ENCODE results near the gene MOV10L1. TPM values are rescaled to one million over a fixed set of nuclear protein-coding genes. Genes with fewer than 3 reads are reported as not detected.

MOV10L1 gene
- total RNA-seq, 1 donor from 2014 or later, result not detected

DNA sequence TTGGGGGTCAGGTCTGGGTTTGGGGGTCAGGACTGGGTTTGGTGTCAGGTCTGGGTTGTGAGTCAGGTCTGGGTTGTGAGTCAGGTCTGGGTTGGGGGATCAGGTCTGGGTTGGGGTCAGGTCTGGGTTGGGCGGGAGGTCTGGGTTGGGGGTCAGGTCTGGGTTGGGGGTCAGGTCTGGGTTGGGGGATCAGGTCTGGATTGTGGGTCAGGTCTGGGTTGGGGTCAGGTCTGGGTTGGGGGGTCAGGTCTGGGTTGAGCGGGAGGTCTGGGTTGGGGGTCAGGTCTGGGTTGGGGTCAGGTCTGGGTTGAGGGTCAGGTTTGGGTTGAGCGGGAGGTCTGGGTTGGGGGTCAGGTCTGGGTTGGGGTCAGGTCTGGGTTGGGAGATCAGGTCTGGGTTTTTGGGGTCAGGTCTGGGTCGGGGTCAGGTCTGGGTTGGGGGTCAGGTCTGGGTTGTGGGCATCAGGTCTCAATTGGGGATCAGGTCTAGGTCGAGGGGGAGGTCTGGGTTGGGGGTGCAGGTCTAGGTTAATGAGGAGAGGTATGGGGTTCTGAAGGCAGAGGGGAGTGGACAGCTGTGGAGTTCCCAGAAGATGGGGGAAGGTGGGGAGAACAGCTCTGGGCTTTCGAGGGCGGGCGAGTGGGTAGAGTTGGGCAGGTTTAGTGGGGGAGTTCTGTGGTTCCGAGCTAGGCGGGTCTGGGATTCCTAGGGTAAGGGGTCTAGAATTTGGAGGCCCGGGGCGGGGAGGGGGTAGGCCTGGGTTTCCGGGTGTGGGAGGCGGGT is 32.3 kb upstream of the MOV10L1 start:
- H3K27ac ChIP-seq, result no peak overlapping the region
- TF ChIP-seq, protein P1, sequence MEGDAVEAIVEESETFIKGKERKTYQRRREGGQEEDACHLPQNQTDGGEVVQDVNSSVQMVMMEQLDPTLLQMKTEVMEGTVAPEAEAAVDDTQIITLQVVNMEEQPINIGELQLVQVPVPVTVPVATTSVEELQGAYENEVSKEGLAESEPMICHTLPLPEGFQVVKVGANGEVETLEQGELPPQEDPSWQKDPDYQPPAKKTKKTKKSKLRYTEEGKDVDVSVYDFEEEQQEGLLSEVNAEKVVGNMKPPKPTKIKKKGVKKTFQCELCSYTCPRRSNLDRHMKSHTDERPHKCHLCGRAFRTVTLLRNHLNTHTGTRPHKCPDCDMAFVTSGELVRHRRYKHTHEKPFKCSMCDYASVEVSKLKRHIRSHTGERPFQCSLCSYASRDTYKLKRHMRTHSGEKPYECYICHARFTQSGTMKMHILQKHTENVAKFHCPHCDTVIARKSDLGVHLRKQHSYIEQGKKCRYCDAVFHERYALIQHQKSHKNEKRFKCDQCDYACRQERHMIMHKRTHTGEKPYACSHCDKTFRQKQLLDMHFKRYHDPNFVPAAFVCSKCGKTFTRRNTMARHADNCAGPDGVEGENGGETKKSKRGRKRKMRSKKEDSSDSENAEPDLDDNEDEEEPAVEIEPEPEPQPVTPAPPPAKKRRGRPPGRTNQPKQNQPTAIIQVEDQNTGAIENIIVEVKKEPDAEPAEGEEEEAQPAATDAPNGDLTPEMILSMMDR (IDR thresholded peaks at IDR 0.05), result no peak
- H3K4me3 ChIP-seq, result no peak overlapping the region
- H3K27me3 ChIP-seq, result peaks cover 10% of the 10 kb centered on the region
- DNase-seq (ENCODE audit: low spot score in 2 of 2), result no peak
- H3K36me3 ChIP-seq, result no peaks in the 10 kb centered on the region
- peaks cover 0 to 8% of the 10 kb centered on the region in 2 donors for H3K9me3 ChIP-seq
- peaks cover 0 to 11% of the 10 kb centered on the region in 2 donors for H3K4me1 ChIP-seq
- intact Hi-C loops (cut with DNase I), result no loop called here

DNA sequence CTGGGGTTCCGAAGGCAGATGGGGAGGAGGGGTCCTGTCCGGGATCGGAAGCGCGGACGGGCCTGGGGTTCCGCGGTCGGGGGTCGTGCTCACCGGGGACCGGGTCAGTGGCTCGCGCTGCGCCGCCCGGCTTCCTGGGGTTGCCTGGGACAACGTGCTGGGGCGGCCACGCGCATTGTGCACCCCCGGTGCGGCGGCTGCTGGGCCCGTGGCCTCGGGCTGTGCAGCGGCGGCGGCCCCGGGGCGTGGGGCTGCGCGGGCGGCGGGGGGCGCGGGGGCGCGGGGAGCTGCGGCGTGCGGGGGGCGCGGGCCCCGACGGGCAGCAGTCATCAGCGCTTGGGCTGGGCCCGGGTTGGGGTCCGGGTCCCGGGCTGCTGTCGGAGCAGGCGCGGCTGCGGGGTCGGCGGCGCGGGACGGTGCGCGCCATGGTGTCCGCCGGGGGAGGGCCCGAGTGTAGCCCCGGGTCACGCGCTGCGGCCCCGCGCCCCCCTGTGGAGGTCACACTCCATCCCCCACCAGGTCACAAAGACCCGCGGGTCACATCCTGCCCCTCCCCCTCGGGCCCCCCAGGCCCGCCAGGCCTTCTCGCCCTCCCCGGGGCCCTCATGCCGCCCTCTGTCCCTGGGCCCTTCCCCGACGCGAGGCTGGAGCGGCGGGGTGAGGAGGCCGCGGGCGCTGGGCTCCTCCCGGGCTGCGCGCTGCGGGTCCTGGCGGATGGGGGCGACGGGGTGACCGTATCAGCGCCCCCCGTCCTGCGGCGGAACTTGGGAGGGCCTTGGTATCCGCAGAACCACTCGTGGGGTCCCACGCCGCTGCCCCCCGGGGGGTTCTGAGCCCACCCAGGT is 31.5 kb upstream of the MOV10L1 start, which contains the start of gene TTLL8:
Gene TTLL8, minus strand, starts transcription at position 238 of the 845 bp plus-strand sequence.
- intact Hi-C loops (cut with DNase I), result no loop called here
- peak within 1 kb of the TSS in 1 of 2 donors; percentile 33 for H3K4me3 ChIP-seq
- peaks cover 0 to 8% of the 10 kb centered on the region in 2 donors for H3K9me3 ChIP-seq
- H3K27me3 ChIP-seq, result peaks cover 10% of the 10 kb centered on the region
- no peak for DNase-seq (ENCODE audit: low spot score in 2 of 2)
- H3K36me3 ChIP-seq, result no peaks in the 10 kb centered on the region
- TF ChIP-seq, protein P1 (IDR thresholded peaks at IDR 0.05), result no peak
- peaks cover 0 to 11% of the 10 kb centered on the region in 2 donors for H3K4me1 ChIP-seq
- H3K27ac ChIP-seq, result no peak within 1 kb of the TSS

DNA sequence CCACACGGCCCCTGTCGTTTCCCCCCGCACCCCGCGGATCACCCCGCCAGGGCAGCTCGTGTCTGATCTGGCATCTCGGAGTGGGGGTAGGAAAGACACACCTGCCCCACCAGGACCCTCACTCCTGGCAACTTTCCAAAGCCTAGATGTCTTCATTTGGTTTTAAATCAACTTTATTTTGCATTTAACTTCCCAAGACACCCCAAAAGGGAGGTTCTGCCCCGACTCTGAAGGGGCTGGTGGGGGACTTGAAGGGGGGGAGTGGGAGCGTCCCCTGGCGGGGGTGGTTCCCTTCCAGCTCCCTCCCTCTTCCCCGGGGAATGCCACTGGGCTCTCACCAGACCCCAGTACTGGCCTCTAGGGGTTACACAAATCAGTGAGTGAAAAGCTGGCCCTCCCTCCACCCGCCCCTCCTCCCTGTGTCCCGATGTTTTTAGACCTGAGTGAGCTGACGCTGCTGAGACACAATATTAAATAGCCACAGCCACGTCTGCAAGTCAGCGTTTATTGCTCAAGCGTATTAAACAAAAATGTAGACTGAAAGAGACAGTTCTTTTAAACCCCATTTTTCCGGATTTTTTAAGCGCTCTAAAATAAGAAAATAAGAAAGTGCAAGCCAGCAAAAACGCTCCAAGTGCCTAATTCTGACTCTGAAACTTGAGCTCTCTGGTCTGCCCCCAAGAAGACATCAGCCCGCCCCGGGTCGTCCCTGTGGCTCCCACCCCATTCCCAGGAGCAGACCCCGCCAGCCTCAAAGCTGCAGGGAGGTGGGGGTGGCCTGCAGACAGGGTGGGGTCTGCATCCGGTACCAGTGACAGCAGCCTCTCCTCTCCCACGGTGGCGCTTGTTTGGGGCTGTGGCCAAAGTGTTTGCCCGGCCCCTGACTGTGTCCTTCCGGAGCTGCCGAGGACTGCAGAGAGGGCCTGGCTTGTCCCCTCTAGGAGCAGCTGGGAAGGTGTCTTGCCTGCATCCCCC is 30.6 kb upstream of the MOV10L1 start:
- Histone ChIP-seq H3K36me3 (no peaks in the 10 kb centered on the region), H3K4me3 (peak overlapping the region in 1 of 2 donors; percentile 33), H3K27ac (no peak overlapping the region), H3K9me3 (no peaks in the 10 kb centered on the region), H3K27me3 (peaks cover 10% of the 10 kb centered on the region), H3K4me1 (peaks cover 0 to 11% of the 10 kb centered on the region in 2 donors)
- intact Hi-C loops (cut with DNase I), result no loop called here
- TF ChIP-seq, protein P1 (IDR thresholded peaks at IDR 0.05), result no peak
- DNase-seq (ENCODE audit: low spot score in 2 of 2), result no peak

DNA sequence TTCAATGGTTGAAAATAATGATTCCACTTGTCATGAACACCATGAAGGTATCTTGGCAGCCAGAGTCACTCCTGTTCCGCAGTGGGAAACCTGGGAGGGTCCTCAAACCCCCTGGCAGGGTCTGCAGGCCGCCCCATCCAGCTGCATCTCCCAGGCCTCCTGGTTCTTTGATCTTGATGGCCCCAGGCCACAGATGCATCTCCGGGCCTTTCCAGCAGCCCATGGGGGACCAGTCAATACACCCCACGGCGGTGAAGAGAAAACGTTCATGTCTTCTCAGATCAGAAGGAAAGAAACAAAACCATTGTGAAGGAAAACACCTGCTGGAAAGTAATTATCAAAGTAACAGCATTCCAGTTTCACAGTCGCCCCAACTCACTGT is 29.9 kb upstream of the MOV10L1 start:
- H3K4me1 ChIP-seq, result peaks cover 0 to 11% of the 10 kb centered on the region in 2 donors
- no peak overlapping the region for H3K27ac ChIP-seq
- peaks cover 10% of the 10 kb centered on the region for H3K27me3 ChIP-seq
- TF ChIP-seq, protein P1 (IDR thresholded peaks at IDR 0.05), result no peak
- no peaks in the 10 kb centered on the region for H3K36me3 ChIP-seq
- no peak overlapping the region for H3K4me3 ChIP-seq
- intact Hi-C loops (cut with DNase I), result no loop called here
- H3K9me3 ChIP-seq, result no peaks in the 10 kb centered on the region
- no peak for DNase-seq (ENCODE audit: low spot score in 2 of 2)

Data from ascending aorta (tissue), 2 donors.